HuH-7.5 (cell line): ENCODE data around the gene AMDHD1.

ENCODE experiments used
- DNase-seq: peaks from one replicate; pipeline ENCODE4 v3.0.0; 2011; ENCODE audit warnings: low spot score

The AMDHD1 gene, protein sequence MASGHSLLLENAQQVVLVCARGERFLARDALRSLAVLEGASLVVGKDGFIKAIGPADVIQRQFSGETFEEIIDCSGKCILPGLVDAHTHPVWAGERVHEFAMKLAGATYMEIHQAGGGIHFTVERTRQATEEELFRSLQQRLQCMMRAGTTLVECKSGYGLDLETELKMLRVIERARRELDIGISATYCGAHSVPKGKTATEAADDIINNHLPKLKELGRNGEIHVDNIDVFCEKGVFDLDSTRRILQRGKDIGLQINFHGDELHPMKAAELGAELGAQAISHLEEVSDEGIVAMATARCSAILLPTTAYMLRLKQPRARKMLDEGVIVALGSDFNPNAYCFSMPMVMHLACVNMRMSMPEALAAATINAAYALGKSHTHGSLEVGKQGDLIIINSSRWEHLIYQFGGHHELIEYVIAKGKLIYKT

GRCh38 chr12:95943330-95943842 is at the start of gene AMDHD1:
AMDHD1 (plus strand) TSS chr12:95943331; CDS start chr12:95943399, 68 bp downstream.
- peak; percentile 56 for DNase-seq

DNA sequence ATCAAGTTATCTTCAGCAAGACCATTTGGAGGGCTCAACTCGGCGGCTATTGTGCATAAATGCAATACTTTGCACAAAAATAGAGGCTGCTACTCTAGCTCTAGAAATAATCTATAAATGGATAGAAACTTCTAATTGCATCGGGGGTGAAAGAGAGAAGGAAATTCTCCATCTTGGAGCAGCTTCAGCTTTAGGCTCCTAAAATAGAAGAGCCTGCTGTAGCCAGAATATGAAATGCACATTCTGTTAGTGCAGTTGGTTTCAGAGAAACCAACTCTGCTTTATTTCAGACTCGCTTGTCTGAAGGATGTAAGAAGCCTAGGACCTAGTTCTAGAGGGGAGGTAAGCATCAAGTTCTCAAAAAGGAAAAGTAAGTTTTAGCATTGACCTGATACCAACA is 46.3 kb upstream of the AMDHD1 start:
- no peak for DNase-seq

GRCh38 chr12:95898081-95898480 is 45.0 kb upstream of the AMDHD1 start:
- DNase-seq, result no peak

DNA sequence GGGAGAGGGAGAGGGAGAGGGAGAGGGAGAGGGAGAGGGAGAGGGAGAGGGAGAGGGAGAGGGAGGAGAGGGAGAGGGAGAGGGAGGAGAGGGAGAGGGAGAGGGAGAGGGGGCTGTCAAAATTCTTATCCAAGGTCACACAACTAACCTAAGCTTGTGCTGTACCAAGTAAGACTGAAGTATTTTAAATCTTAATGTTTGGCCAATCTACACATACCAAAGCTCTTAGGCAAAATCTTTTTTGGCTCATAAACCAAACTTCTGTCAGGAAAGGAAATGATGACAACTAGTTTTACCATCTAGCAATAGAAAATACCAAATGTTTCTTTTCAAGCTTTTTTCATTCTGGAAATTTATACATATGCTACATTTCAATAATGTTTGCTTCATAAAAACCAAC is 34.6 kb upstream of the AMDHD1 start:
- no peak for DNase-seq

DNA sequence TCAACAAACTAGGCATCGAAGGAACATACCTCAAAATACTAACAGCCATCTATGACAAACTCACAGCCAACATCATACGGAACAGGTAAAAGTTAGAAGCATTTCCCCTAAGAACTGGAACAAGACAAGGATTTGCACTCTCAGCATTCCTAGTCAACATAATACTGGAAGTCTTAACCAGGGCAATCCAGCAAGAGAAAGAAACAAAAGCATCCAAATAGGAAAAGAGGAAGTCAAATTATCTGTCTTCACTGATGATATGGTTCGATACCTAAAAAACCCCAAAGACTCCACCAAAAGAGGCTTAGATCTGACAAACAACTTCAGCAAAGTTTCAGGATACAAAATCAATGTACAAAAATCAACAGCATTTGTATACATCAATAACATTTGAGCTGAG is 33.3 kb upstream of the AMDHD1 start:
- no peak for DNase-seq

- peak; percentile 50 for DNase-seq
Observed at GRCh38 chr12:95918194-95918993, 24.7 kb upstream of the AMDHD1 start.

- no peak for DNase-seq
Observed at GRCh38 chr12:95919110-95919509, 24.0 kb upstream of the AMDHD1 start.

DNA sequence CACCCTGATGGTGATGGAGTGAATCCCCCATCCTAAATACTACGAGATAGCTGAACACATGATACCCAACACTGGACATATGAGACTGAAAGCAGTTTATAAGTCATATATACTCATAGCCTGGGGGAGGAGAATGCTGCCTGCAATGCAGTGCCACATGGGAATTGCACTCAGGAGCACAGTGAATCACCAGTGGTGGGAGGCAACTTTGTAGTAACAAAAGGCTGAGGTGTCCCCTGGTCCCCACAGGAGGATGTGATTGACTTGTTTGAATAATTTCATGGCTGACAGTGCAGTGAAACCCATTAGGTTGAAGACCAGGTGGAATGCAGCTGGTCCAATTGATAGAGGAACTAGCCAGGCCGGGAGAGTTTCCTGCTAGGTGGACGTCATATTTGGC is 20.9 kb upstream of the AMDHD1 start:
- no peak for DNase-seq

- peak; percentile 57 for DNase-seq
Observed at GRCh38 chr12:95940514-95940913, 2.6 kb upstream of the AMDHD1 start.

GRCh38 chr12:95942101-95942523 is 1.0 kb upstream of the AMDHD1 start:
- DNase-seq, result no peak

- peak; percentile 96 for DNase-seq
Observed at GRCh38 chr12:95942524-95943329, 404 bp upstream of the AMDHD1 start, which contains the start of gene CCDC38. CCDC38 (minus strand) TSS chr12:95942614; CDS start chr12:95936509, 6,105 bp downstream.

DNA sequence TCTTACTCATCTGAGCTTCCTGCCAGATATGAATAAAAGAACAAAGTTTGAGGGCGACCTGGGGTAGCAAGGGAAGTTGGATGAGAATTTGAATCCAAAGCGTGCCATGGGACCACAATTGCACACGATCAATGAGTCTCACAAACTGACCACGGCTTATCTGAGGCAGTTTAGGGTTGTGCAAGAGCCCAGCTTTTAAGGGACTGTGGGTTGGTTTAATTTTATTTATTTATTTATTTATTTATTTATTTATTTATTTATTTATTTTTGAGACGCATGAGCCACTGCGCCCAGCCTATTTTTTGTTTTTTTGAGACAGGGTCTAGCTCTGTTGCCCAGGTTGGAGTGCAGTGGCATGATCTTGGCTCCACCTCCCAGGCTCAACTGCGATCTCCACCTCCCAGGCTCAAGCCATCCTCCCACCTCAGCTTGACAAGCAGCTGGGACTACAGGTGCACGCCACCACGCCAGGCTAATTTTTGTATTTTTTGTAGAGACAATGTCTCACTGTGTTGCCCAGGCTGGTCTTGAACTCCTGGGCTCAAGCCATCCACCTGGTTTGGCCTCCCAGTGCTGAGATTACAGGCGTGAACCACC is 1.1 kb downstream of the AMDHD1 start:
- no peak for DNase-seq

DNA sequence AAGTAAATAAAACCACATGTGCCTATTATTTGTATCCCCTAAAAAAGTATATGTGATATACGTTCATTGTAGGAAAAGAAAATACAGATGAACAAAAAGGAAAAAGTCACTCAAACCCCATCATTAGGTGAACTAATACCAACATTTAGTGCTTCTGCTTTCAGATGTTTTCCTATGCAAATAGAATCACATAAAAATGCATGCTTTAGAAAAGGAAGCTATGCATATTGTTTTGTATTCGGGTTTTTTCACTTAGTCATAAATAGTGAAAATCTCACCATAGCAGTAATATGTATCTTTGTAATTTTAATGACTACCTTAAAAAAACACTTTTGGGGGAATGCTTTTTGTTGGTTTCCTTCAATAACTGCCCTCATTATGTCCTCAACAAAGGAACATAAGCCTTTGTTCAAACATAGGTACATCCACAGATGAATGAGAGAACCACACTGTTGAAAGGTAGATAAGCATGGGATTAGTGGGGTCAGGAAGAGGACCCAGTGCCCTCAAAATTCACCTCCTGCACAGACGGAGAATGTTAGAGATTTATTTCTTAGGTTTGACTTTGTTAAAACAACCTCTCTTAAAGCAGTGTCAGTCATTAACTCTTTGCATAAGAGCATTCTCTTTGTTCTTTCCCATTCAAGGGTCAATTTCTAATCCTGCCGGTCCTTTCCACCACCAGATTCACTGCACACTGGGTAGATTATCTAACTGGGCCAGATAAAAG is 6.5 kb downstream of the AMDHD1 start:
- no peak for DNase-seq

GRCh38 chr12:95951515-95951914 is 8.4 kb downstream of the AMDHD1 start:
- no peak for DNase-seq

GRCh38 chr12:95953000-95953399 is 9.9 kb downstream of the AMDHD1 start:
- no peak for DNase-seq

DNA sequence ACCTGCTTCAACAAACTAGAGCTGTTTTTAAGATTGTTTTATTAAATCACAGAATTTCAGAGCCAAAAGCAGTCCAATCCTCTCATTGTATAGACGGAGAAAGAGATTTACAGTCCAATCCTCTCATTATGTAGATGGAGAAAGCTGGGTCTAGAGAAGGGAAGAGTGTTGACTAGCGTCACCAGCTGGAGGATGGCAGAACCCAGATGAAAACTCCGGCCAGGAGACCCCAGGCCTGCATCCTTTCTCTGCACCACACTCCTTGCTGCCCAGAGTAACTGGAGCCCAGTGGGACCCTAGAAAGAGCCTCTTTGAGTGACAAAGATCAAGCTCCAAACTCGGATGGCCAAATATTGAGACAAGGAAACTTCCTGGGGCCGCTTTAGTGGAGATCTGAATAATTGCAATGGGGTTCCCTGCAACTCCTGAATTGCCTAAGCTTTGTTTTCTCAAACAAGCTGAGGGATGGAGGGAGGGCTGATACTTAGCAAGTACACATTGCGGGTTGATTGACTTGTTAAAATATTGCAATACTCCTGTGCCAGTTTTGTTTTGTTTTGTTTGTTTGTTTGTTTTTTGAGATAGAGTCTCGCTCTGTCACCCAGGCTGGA is 12.5 kb downstream of the AMDHD1 start:
- DNase-seq, result no peak

DNA sequence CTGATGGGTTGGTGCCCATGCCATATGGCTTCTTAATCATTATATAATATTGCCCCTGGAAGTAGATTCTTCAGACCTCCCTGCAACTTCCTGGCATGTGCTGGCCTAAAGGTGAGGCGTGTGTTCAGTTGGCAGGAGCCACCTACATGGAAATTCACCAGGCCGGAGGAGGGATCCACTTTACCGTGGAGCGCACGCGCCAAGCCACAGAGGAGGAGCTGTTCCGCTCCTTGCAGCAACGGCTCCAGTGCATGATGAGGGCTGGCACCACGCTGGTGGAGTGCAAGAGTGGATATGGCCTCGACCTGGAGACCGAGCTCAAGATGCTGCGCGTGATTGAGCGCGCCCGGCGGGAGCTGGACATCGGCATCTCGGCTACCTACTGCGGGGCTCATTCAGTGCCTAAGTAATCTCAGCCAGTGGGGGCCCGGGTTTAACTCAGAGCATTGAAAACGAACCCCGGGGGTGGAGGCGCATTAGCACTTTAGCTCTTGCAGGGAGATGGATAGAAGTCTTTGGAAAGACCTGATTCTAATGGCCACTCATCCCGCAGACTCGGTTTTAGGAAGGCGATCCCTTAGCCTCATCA is 13.5 kb downstream of the AMDHD1 start:
- DNase-seq, result no peak

DNA sequence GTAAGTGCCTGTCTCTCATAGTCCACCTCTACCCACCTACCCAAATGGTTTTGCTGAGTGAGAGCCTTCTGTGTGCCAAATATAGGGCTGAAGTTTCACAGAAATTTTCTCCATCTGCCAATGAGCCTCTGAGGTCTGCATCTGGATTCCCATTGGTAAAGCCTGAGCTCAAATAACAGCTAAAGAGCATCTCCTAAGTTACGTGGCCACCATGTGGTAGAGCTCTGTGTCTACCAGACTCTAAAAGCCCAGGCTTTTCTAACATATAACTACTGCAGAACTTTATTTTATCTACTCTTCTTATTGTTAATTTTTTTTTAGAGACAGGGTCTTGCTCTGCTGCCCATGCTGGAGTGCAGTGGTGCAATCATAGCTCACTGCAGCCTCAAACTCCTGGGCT is 16.0 kb downstream of the AMDHD1 start:
- DNase-seq, result no peak

DNA sequence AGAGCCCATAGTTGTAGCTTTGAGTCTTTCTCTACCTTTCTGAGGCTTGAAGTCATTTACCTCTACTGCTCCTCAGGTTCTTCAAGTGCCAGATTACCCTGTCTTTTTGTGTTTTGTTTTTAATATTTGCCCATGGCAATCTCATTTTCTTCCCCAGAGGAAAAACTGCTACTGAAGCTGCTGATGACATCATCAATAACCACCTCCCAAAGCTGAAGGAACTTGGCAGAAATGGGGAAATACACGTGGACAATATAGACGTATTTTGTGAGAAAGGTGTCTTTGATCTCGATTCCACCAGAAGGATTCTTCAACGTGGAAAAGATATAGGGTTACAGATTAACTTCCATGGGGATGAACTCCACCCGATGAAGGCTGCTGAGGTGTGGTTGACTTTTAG is 17.1 kb downstream of the AMDHD1 start:
- no peak for DNase-seq

DNA sequence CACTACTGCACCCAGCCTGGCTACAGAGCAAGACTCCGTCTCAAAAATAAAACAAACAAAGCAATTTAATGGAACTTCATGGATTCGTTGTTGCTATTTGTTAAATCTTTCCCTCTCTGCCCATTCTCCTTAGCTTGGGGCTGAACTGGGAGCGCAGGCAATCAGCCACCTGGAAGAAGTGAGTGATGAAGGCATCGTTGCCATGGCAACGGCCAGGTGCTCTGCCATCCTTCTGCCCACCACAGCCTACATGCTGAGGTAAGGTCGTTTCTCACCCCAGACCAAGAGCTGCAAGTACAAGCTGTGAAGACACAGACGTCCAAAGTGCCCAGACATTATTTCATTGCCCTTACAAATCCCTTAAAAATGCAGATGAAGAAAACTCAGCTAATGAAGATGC is 19.1 kb downstream of the AMDHD1 start:
- DNase-seq, result no peak
